AG04449 (cell line): ENCODE data around the gene HOXC5.

Source experiments
- CTCF ChIA-PET: fragments of 350-600 bp; formaldehyde crosslinking; extraction: SDS; loops from one replicate; lab custom pipeline; 2021; ENCODE audit warnings: antibody characterized with exemption; lab: Yijun Ruan, JAX
- POLR2A ChIA-PET: fragments of 400-600, 350-600 bp; formaldehyde crosslinking; extraction: SDS; loops from one replicate; lab custom pipeline; 2020; ENCODE audit warnings: antibody characterized with exemption, inconsistent platforms; lab: Yijun Ruan, JAX
- DNase-seq: peaks from one replicate; pipeline ENCODE4 v3.0.0-alpha.2; 2010; ENCODE audit warnings: low read depth, low spot score
- H3K4me3 ChIP-seq: 2 replicates; pipeline ENCODE4 v1.5.1; 2011; ENCODE audit warnings: low read depth, mild to moderate bottlenecking, control low read depth, low read length
- TF ChIP-seq, protein P1 (sequence below): IDR thresholded peaks from one replicate; pipeline ENCODE4 v1.5.1; 2011; ENCODE audit warnings: mild to moderate bottlenecking, moderate library complexity, low read length, control low read depth, inconsistent platforms; ENCODE audit not compliant: insufficient read depth; ENCODE audit errors: missing control alignments

HOXC5 gene

DNA sequence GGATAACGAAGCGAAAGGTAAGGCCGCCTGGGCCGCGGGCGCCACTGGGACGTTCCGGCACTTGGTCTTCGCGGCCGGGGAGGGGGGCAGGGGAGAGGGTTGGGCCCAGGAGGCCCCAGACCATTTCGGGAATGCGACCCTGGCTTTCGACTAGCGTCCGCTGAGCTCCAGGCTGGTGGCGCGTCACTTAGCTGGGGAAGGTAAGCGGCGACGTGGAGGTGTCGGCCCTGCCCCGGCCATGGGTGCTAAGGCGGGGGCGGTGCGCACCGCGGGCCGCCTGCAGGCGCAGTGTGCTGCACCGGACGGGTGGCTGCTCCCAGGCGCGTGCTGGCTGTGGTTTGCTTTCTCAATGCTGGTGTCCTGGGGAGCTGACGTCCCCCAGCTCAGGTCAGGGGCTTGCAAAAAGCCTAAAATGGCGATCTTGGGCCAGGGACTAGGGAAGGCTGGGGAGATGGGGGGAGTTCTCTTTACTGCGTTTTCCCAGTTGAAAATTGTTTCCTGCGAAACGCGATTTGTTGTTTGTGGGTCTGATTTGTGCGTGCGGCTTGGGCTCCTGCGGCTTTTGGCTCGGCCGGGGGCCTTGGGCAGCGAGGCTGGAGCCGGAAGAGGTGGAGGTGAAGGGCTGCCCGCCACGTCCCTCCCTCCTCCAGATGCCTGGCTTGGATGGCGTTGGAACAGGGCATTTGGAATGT is 46.7 kb upstream of the HOXC5 start:
- peak overlapping the region; percentile 96 for H3K4me3 ChIP-seq
- ChIA-PET CTCF (interaction anchor here (0.8 to 5.8 kb wide), 29 partner anchors 7 to 397 kb away, joined by 3 to 401 read pairs (median 6); partner anchors contain the start of genes HOXC11, HOXC5, HOXC8 and HOXC9), POLR2A (interaction anchor here (0.6 to 2.9 kb wide), 9 partner anchors 10 to 387 kb away, joined by 3 to 12 read pairs (median 4); no protein-coding TSS in a partner anchor)
- DNase-seq = no peak
- TF ChIP-seq, protein P1, sequence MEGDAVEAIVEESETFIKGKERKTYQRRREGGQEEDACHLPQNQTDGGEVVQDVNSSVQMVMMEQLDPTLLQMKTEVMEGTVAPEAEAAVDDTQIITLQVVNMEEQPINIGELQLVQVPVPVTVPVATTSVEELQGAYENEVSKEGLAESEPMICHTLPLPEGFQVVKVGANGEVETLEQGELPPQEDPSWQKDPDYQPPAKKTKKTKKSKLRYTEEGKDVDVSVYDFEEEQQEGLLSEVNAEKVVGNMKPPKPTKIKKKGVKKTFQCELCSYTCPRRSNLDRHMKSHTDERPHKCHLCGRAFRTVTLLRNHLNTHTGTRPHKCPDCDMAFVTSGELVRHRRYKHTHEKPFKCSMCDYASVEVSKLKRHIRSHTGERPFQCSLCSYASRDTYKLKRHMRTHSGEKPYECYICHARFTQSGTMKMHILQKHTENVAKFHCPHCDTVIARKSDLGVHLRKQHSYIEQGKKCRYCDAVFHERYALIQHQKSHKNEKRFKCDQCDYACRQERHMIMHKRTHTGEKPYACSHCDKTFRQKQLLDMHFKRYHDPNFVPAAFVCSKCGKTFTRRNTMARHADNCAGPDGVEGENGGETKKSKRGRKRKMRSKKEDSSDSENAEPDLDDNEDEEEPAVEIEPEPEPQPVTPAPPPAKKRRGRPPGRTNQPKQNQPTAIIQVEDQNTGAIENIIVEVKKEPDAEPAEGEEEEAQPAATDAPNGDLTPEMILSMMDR = no peak

DNA sequence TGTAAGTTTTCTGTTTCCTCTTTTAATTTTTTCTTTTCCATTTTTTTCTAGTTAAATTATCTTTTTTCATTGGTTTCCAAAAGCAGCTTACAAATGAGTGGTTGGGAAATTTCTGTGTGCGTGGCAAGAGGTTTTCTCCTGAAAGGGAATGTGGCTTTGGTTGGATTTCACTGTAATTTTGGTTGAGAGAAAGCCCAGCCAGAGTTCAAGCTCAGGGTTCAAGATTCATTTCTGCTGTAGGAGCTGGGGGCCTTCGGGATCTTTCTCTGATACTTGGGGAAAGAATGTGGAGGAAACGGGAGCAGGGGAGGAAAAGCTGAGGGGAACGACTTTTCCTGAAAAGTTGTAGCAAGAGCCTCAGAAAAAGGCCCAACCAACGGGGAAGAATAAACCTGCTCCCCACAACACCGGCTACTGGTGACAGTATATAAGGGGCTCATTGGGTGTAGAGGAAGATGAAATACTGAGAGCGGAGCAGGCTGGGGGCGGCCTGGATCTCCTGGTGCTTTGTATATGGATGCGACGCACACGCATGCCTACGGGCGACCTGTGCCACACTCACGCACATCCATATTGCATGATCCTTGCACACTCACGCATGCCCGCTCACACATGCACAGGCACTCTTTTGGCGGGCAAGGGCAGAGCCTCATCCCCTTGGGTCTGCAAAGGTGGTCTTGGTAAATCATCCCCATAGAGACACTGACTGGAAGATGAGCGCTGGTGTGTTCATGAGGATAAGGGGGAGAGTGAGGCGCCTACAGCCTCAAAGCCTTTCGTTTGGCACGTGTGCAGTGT is 46.0 kb upstream of the HOXC5 start:
- peak overlapping the region; percentile 96 for H3K4me3 ChIP-seq
- ChIA-PET CTCF (interaction anchor here (0.8 to 5.8 kb wide), 23 partner anchors 8 to 392 kb away, joined by 3 to 401 read pairs (median 9); partner anchors contain the start of genes HOXC11, HOXC5, HOXC8 and HOXC9), POLR2A (interaction anchor here (0.7 to 2.9 kb wide), 5 partner anchors 9 to 386 kb away, joined by 3 to 12 read pairs (median 7); no protein-coding TSS in a partner anchor)
- TF ChIP-seq, protein P1 = no peak
- DNase-seq = no peak

DNA sequence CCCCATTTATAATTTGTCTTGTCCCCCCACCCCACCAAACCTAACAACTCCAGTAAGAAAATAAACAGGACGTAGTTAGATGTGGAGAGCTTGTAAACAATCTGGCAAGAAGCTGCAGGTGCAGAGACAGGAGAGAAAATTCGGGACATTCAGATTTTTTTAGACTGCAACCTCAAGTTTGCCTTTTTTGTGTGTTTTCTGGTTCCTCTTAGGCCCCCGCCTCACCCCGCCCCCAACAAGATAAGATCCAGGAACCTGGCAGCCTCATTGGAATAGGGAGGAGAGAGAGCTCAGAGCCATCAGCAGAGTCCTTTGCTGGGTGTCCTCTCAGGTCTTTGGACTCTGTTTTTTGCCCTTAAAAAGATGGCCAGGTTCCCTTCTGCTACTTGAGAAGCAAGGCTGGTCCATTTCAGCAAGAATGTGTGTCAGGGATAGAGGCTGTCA is 45.0 kb upstream of the HOXC5 start:
- ChIA-PET POLR2A (interaction anchor here (0.7 to 2.9 kb wide), 7 partner anchors 9 to 424 kb away, joined by 3 to 12 read pairs (median 5); partner anchors contain the start of gene HOXC9), CTCF (interaction anchor here (0.8 to 5.8 kb wide), 22 partner anchors 7 to 400 kb away, joined by 3 to 401 read pairs (median 6); partner anchors contain the start of genes HOXC5, HOXC8, HOXC9 and SMUG1)
- peak overlapping the region; percentile 96 for H3K4me3 ChIP-seq
- TF ChIP-seq, protein P1 = no peak
- DNase-seq = no peak

DNA sequence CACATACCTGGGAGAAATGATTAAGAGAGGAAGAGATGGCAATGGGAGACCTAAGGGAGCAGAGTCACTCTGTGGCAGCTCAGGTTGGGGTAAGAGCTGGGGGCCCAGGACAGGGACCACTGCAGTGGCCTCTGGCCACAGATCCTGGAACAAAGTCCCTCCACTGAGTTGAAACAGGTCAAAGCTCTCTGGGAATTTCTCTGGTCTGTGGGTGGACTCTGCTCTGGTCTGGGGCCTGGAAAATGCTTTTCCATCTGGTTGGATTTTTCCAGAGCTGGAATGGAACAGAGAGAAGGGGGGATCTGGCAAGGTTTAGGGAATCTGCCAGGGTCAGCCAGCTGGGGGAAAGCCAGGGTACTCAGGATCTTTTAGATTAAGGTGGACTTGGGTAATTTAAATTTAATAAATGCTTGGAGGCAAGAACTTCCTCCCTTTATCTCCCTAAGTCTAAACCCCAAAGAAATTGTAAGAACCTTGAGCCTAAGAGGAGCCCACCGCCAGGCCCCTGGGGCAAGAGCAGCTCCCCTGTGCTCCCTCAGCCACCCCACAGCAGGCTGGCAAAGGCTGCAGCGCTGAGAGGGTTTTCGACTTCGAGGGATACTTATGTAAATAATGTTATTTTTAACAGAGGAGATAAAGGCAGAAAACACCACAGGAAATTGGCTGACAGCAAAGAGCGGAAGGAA is 44.2 kb upstream of the HOXC5 start:
- CTCF ChIA-PET = interaction anchor here (0.9 to 5.8 kb wide), 21 partner anchors 13 to 391 kb away, joined by 3 to 401 read pairs (median 6); partner anchors contain the start of genes HOXC5, HOXC8, HOXC9 and SMUG1
- H3K4me3 ChIP-seq = peak overlapping the region; percentile 96
- POLR2A ChIA-PET = interaction anchor here (0.5 to 2.9 kb wide), 6 partner anchors 8 to 29 kb away, joined by 3 to 12 read pairs (median 4); partner anchors contain the start of gene HOXC9
- TF ChIP-seq, protein P1 = no peak
- no peak for DNase-seq

DNA sequence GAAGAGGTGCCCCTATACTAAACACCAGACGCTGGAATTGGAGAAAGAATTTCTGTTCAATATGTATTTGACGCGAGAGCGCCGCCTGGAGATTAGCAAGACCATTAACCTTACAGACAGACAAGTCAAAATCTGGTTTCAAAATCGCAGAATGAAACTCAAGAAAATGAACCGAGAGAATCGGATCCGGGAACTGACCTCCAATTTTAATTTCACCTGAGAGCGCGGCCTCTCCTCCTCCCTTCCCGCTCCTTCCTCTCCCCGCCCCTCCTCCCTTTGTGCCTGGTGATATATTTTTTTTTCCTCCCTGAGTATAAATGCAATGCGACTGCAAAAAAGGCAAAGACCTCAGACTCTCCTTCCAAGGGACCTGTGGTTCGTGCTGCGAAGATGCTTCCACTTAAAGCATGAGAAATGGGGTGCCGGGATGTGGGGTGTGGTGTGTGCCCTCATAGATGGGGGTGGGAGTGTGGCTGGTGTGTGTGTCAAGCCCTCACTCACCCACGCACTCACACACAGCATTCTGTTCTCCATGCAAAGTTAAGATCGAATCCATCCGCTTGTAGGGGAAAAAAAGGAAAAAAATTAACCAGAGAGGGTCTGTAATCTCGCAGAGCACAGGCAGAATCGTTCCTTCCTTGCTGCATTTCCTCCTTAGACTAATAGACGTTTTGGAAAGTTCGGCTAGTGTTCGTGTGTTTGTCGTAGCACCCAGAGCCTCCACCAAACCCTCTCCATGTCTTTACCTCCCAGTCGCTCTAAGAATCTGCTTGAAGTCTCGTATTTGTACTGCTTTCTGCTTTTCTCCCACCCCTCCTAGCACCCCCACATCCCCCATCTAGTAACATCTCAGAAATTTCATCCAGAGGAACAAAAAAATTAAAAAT is 43.4 kb upstream of the HOXC5 start:
- ChIA-PET POLR2A (no interaction called here), CTCF (interaction anchor here (1.1 to 5.8 kb wide), 18 partner anchors 10 to 244 kb away, joined by 3 to 401 read pairs (median 30); partner anchors contain the start of genes HOXC8, HOXC9 and SMUG1)
- TF ChIP-seq, protein P1 = peak; percentile 46
- peak overlapping the region; percentile 96 for H3K4me3 ChIP-seq
- no peak for DNase-seq
